Measurements from ENCODE around the gene FAM200C. TPM values are rescaled to one million over a fixed set of nuclear protein-coding genes. Genes with fewer than 3 reads are reported as not detected.

FAM200C gene
- total and polyA plus RNA-seq, 9 of the 15 experiments (the other 6 are each of a cell fraction or from before 2014, with no cell fraction given): 1.3 to 7.0 (median 1.8) TPM

- TF ChIP-seq MGA (IDR thresholded peaks at IDR 0.05) (0 out of 2 replicates have a peak, but pooled peaks have one; percentile 7), ARID2 (IDR thresholded peaks at IDR 0.05) (no peak)
Observed at GRCh38 chr5:160370713-160371034, 29.2 kb downstream of the FAM200C start (continued).

Measured in K562 (cell line).